Activated CD4-positive, alpha-beta memory T cell treated with anti-CD3 and anti-CD28 coated beads for 36 hours (primary cell): ENCODE results near the gene XRN2. TPM values are rescaled to one million over a fixed set of nuclear protein-coding genes. Genes with fewer than 3 reads are reported as not detected.
"Not testable (repeated sequence)": the region's sequence is repeated elsewhere in the genome, so short reads cannot be mapped to it uniquely, and the experiment has no call there.

Experiments used
- CTCF ChIA-PET: fragments of 350-600 bp; sonication (Branson Sonifier 250); formaldehyde crosslinking; loops from one replicate; lab custom pipeline; 2021; ENCODE audit warnings: antibody characterized with exemption, inconsistent platforms; lab: Charles Lee
- POLR2A ChIA-PET: fragments of 350-600 bp; sonication (Branson Sonifier 250); formaldehyde crosslinking; loops from one replicate; lab custom pipeline; 2021; ENCODE audit warnings: antibody characterized with exemption; lab: Charles Lee
- DNase-seq: peaks from one replicate; pipeline ENCODE4 v3.0.0-alpha.2; 2020
- H3K27ac Mint-ChIP-seq: one replicate; pipeline ENCODE4 v1.8.0; 2021; ENCODE audit warnings: mixed read lengths
- H3K27me3 Mint-ChIP-seq: one replicate; pipeline ENCODE4 v1.8.0; 2021; ENCODE audit warnings: mixed read lengths
- H3K36me3 Mint-ChIP-seq: one replicate; pipeline ENCODE4 v1.8.0; 2021; ENCODE audit warnings: mixed read lengths
- H3K4me1 Mint-ChIP-seq: one replicate; pipeline ENCODE4 v1.8.0; 2021; ENCODE audit warnings: low read depth, mixed read lengths
- H3K4me3 Mint-ChIP-seq: one replicate; pipeline ENCODE4 v1.8.0; 2021; ENCODE audit warnings: mild to moderate bottlenecking, mixed read lengths
- H3K9me3 Mint-ChIP-seq: one replicate; pipeline ENCODE4 v1.8.0; 2021; ENCODE audit warnings: mixed read lengths
- intact Hi-C: fragments of 100-400 bp; cut with micrococcal nuclease; formaldehyde crosslinking; loops from one replicate; pipeline ENCODE4 v1.15.1; 2023
- total RNA-seq, 2 experiments: library from RNA; stranded (reverse); gene quantifications; one replicate each; pipeline ENCODE4 v1.2.3, GENCODE V29; 2021

Gene XRN2
- total RNA-seq, 2 experiments from 2014 or later, result 91.0 to 94.4 TPM

- Mint-ChIP-seq H3K4me1 (peaks cover 8% of the 10 kb centered on the region), H3K36me3 (peaks cover 21% of the 10 kb centered on the region), H3K27ac (no peak overlapping the region), H3K9me3 (no peaks in the 10 kb centered on the region), H3K4me3 (no peak overlapping the region), H3K27me3 (no peaks in the 10 kb centered on the region)
- ChIA-PET POLR2A (no interaction called here), CTCF (no interaction called here)
- intact Hi-C loops, result no loop called here
- DNase-seq, result no peak
Measured at GRCh38 chr20:21355981-21356380, 52.9 kb downstream of the XRN2 start.

DNA sequence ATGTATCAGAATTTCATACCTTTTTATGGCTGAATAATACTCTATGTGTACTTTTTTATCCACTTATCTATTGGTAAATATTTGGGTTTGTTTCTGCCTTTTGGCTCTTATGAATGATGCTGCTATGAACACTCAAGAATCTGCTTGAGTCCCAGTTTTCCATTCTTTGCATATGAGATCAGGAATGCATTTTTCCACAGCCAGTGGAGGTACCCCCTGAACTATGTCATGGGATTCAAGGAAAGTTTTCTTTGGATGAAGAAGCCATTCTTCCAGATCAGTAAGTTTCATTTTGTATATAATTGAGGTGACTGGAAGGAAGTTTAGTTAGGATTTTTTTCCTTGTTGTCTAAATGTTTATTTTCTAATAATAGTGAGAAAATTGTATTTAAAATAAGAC lies 53.3 kb downstream of the XRN2 start:
- H3K4me1 Mint-ChIP-seq, result peaks cover 12% of the 10 kb centered on the region
- peaks cover 21% of the 10 kb centered on the region for H3K36me3 Mint-ChIP-seq
- no peak overlapping the region for H3K27ac Mint-ChIP-seq
- no peak for DNase-seq
- no peak overlapping the region for H3K4me3 Mint-ChIP-seq
- ChIA-PET POLR2A (no interaction called here), CTCF (interaction anchor here (1.8 kb wide), 1 partner anchor 121 kb away, joined by 4 read pairs; no protein-coding TSS in a partner anchor)
- intact Hi-C loops, result no loop called here
- no peaks in the 10 kb centered on the region for H3K9me3 Mint-ChIP-seq
- no peaks in the 10 kb centered on the region for H3K27me3 Mint-ChIP-seq

- CTCF ChIA-PET, result interaction anchor here (0.5 to 1.8 kb wide), 2 partner anchors 16 to 123 kb away, joined by 4 read pairs; no protein-coding TSS in a partner anchor
- Mint-ChIP-seq H3K36me3 (peaks cover 28% of the 10 kb centered on the region), H3K4me3 (no peak overlapping the region), H3K27me3 (no peaks in the 10 kb centered on the region), H3K4me1 (peaks cover 13% of the 10 kb centered on the region), H3K27ac (no peak overlapping the region), H3K9me3 (no peaks in the 10 kb centered on the region)
- intact Hi-C loops, result no loop called here
- no peak for DNase-seq
- POLR2A ChIA-PET, result no interaction called here
Measured at GRCh38 chr20:21357844-21358243, 54.7 kb downstream of the XRN2 start.

- Mint-ChIP-seq H3K9me3 (no peaks in the 10 kb centered on the region), H3K4me1 (peaks cover 13% of the 10 kb centered on the region), H3K27me3 (no peaks in the 10 kb centered on the region), H3K27ac (no peak overlapping the region), H3K36me3 (peaks cover 35% of the 10 kb centered on the region), H3K4me3 (no peak overlapping the region)
- intact Hi-C loops, result no loop called here
- ChIA-PET POLR2A (no interaction called here), CTCF (no interaction called here)
- DNase-seq, result no peak
Measured at GRCh38 chr20:21358737-21359136, 55.6 kb downstream of the XRN2 start.

DNA sequence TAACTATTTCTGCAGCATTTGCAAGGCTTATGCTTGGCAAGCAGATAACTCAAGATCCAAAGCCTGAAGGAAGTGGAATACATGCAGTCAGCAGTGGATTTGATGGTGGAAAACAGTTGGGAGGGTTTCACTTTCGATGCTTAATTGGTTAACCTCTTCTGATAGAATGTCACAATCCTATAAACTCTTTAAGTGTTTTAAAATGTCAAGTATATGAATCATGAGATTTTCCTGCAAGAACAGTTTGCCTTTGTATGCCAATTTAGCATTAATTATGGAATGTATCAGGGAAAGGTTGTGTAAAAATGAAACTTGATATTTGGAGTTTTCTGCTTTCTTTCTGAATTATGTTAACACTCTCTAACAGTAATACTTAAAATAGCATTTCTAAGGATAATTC lies 57.6 kb downstream of the XRN2 start:
- H3K4me1 Mint-ChIP-seq, result peaks cover 13% of the 10 kb centered on the region
- ChIA-PET POLR2A (no interaction called here), CTCF (interaction anchor here (1.1 kb wide), 1 partner anchor 125 kb away, joined by 4 read pairs; no protein-coding TSS in a partner anchor)
- intact Hi-C loops, result no loop called here
- no peaks in the 10 kb centered on the region for H3K9me3 Mint-ChIP-seq
- H3K4me3 Mint-ChIP-seq, result no peak overlapping the region
- H3K27ac Mint-ChIP-seq, result no peak overlapping the region
- no peaks in the 10 kb centered on the region for H3K27me3 Mint-ChIP-seq
- peaks cover 38% of the 10 kb centered on the region for H3K36me3 Mint-ChIP-seq
- DNase-seq, result no peak

DNA sequence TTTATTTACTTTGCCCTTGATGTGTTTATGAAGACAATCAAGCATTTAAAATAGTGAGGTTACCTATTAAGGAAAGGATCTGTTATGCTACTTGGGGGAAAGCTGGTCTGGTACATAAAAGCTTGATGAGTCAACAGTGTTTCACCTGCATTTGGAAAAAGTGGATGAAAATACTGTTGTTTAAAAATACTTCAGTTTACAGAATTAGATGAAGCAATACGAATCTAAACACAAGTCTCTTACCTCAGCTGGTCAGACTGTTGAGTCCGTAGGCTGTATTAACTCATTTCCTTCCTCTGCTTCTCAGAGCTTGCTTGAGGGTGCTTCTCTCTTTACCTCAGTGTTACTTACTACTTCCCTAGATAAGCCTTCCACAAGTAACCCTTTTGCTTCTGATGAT lies 58.1 kb downstream of the XRN2 start:
- Mint-ChIP-seq H3K4me3 (no peak overlapping the region), H3K4me1 (peaks cover 13% of the 10 kb centered on the region), H3K9me3 (no peaks in the 10 kb centered on the region), H3K27me3 (no peaks in the 10 kb centered on the region), H3K36me3 (peaks cover 39% of the 10 kb centered on the region), H3K27ac (no peak overlapping the region)
- no peak for DNase-seq
- intact Hi-C loops, result no loop called here
- POLR2A ChIA-PET, result no interaction called here
- CTCF ChIA-PET, result no interaction called here

DNA sequence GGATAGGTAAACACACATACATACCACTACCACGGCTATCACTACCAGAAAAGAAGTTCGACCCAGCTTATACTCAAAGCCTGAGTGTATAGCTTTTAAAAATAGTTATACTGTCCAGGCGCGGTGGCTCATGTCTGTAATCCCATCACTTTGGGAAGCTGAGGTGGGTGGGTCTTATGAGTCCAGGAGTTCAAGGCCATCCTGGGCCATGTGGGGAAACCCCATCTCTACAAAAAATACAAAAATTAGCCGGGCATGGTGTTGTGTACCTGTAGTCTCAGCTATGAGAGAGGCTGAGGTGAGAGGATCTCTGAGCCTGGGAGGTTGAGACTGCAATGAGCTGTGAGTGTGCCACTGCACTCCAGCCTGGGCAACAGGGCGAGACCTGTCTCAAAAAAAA lies 61.3 kb downstream of the XRN2 start:
- Mint-ChIP-seq H3K27ac (no peak overlapping the region), H3K36me3 (peaks cover 48% of the 10 kb centered on the region), H3K9me3 (no peaks in the 10 kb centered on the region), H3K4me1 (peaks cover 13% of the 10 kb centered on the region), H3K27me3 (no peaks in the 10 kb centered on the region), H3K4me3 (no peak overlapping the region)
- no peak for DNase-seq
- POLR2A ChIA-PET, result interaction anchor here (0.7 kb wide), 1 partner anchor 40 kb away, joined by 3 read pairs; no protein-coding TSS in a partner anchor
- CTCF ChIA-PET, result interaction anchor here (0.8 to 1.3 kb wide), 2 partner anchors 128 to 141 kb away, joined by 3 to 4 read pairs; no protein-coding TSS in a partner anchor
- intact Hi-C loops, result no loop called here

DNA sequence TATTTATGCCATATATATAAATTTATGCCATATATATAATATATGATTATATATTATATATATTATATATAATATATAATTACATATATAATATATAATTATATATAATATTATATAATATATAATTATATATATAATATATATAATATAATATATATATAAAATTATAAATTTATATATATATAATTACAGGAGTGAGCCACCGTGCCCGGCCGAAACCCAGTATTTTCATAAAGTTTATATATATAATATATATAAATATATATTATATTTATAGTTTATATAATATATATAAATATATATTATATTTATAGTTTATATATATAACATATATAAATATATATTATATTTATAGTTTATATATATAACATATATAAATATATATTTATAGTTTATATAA lies 62.6 kb downstream of the XRN2 start:
- CTCF ChIA-PET, result interaction anchor here (0.6 to 1.3 kb wide), 2 partner anchors 79 to 139 kb away, joined by 4 read pairs; no protein-coding TSS in a partner anchor

GRCh38 chr20:21366273-21366672 lies 63.1 kb downstream of the XRN2 start:
- H3K4me1 Mint-ChIP-seq, intact Hi-C loops, H3K27me3 Mint-ChIP-seq, H3K27ac Mint-ChIP-seq, H3K4me3 Mint-ChIP-seq, H3K9me3 Mint-ChIP-seq, POLR2A ChIA-PET, DNase-seq: not testable (repeated sequence)
- peaks cover 43% of the 10 kb centered on the region for H3K36me3 Mint-ChIP-seq
- CTCF ChIA-PET, result interaction anchor here (0.6 kb wide), 1 partner anchor 79 kb away, joined by 4 read pairs; no protein-coding TSS in a partner anchor

More for the DNA sequence above, 62.6 kb downstream of the XRN2 start:
- no peak for DNase-seq
- peaks cover 5% of the 10 kb centered on the region for H3K4me1 Mint-ChIP-seq
- H3K9me3 Mint-ChIP-seq, result no peaks in the 10 kb centered on the region
- no peak overlapping the region for H3K4me3 Mint-ChIP-seq
- no peaks in the 10 kb centered on the region for H3K27me3 Mint-ChIP-seq
- intact Hi-C loops, result no loop called here
- no peak overlapping the region for H3K27ac Mint-ChIP-seq
- peaks cover 43% of the 10 kb centered on the region for H3K36me3 Mint-ChIP-seq
- POLR2A ChIA-PET, result no interaction called here

GRCh38 chr20:21368791-21369190 lies 65.7 kb downstream of the XRN2 start:
- Mint-ChIP-seq H3K27ac (no peak overlapping the region), H3K4me3 (no peak overlapping the region), H3K9me3 (no peaks in the 10 kb centered on the region), H3K36me3 (peaks cover 39% of the 10 kb centered on the region), H3K27me3 (no peaks in the 10 kb centered on the region), H3K4me1 (peaks cover 2% of the 10 kb centered on the region)
- no peak for DNase-seq
- ChIA-PET POLR2A (no interaction called here), CTCF (no interaction called here)
- intact Hi-C loops, result no loop called here

GRCh38 chr20:21371193-21371592 lies 68.1 kb downstream of the XRN2 start:
- CTCF ChIA-PET, result interaction anchor here (1.4 kb wide), 1 partner anchor 135 kb away, joined by 6 read pairs; no protein-coding TSS in a partner anchor
- no peak overlapping the region for H3K4me3 Mint-ChIP-seq

GRCh38 chr20:21372016-21372415 lies 68.9 kb downstream of the XRN2 start:
- no peaks in the 10 kb centered on the region for H3K9me3 Mint-ChIP-seq
- peaks cover 2% of the 10 kb centered on the region for H3K4me1 Mint-ChIP-seq
- H3K36me3 Mint-ChIP-seq, result peaks cover 37% of the 10 kb centered on the region
- no peaks in the 10 kb centered on the region for H3K27me3 Mint-ChIP-seq
- no peak overlapping the region for H3K4me3 Mint-ChIP-seq
- intact Hi-C loops, result no loop called here
- ChIA-PET POLR2A (no interaction called here), CTCF (interaction anchor here (1.0 to 1.4 kb wide), 2 partner anchors 133 to 136 kb away, joined by 3 to 6 read pairs; no protein-coding TSS in a partner anchor)
- no peak overlapping the region for H3K27ac Mint-ChIP-seq
- no peak for DNase-seq

More at GRCh38 chr20:21371193-21371592, 68.1 kb downstream of the XRN2 start:
- Mint-ChIP-seq H3K4me1 (peaks cover 2% of the 10 kb centered on the region), H3K27me3 (no peaks in the 10 kb centered on the region), H3K36me3 (peaks cover 39% of the 10 kb centered on the region), H3K27ac (no peak overlapping the region), H3K9me3 (no peaks in the 10 kb centered on the region)
- no peak for DNase-seq
- POLR2A ChIA-PET, result no interaction called here
- intact Hi-C loops, result no loop called here

- Mint-ChIP-seq H3K36me3 (peaks cover 35% of the 10 kb centered on the region), H3K9me3 (no peaks in the 10 kb centered on the region), H3K4me3 (no peak overlapping the region), H3K4me1 (peaks cover 2% of the 10 kb centered on the region), H3K27ac (no peak overlapping the region), H3K27me3 (no peaks in the 10 kb centered on the region)
- CTCF ChIA-PET, result interaction anchor here (1.1 kb wide), 1 partner anchor 132 kb away, joined by 3 read pairs; no protein-coding TSS in a partner anchor
- intact Hi-C loops, result no loop called here
- no peak for DNase-seq
- POLR2A ChIA-PET, result no interaction called here
Measured at GRCh38 chr20:21373436-21373835, 70.3 kb downstream of the XRN2 start.
